ENCODE data around the gene CIAO2B. TPM values are rescaled to one million over a fixed set of nuclear protein-coding genes. Genes with fewer than 3 reads are reported as not detected.

Gene CIAO2B
- total RNA-seq, 1 experiment from 2014 or later: 134 TPM

DNA sequence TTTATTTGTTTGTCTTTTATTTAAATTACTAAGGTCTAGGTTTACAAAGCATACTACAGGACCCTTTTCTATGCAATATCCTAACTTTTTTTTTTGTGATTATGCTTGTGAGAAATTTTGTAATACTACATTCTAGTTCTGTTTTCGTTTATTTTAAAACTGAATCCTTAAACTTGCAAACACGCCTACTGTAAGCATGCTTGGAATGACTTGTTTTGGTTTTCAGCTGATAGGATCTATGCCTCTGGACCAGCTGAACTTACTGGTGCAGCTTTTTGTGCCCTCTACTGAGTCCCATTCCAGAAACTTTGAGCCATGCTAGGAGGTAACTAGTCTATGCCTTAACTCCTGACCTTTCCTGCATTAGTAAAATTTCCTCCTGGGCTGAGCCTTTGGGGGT is 47.9 kb downstream of the CIAO2B start:
- no peak for DNase-seq (ENCODE audit: low read depth, low spot score)
- in situ Hi-C loops (cut with HindIII; ENCODE audit: low pct_unique_long_range_greater_than_20kb, low sequenced_read_pairs): no loop called here

DNA sequence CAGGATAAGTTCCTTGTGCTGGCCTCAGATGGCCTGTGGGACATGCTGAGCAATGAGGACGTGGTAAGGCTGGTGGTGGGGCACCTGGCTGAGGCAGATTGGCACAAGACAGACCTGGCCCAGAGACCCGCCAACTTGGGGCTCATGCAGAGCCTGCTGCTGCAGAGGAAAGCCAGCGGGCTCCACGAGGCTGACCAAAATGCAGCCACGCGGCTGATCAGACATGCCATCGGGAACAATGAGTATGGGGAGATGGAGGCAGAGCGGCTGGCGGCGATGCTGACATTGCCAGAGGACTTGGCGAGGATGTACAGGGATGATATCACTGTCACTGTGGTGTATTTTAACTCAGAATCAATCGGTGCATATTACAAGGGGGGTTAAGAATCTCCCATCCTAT is 48.7 kb downstream of the CIAO2B start:
- DNase-seq (ENCODE audit: low read depth, low spot score): no peak
- in situ Hi-C loops (cut with HindIII; ENCODE audit: low pct_unique_long_range_greater_than_20kb, low sequenced_read_pairs): no loop called here

DNA sequence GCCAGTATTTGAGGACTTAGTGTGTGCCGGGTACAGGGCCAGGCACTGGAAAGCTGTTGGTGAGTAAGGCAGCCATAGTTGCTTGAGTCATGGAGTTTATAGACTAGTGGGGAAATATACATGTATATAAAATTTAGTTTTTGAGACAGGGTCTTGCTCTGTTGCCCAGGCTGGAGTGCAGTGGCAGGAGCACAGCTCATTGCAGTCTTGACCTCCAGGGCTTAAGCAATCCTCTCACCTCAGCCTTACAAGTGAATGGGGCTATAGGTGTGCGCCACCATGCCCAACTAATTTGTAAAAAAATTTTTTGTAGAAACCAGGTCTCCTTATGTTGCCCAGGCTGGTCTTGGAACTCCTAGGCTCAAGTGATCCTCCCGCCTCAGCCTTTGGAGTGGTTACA is 51.5 kb downstream of the CIAO2B start:
- in situ Hi-C loops (cut with HindIII; ENCODE audit: low pct_unique_long_range_greater_than_20kb, low sequenced_read_pairs): no loop called here
- no peak for DNase-seq (ENCODE audit: low read depth, low spot score)

Other genes starting within 250 kb of the CIAO2B start
- 32.7 and 36.9 TPM in 2 replicates for gene CMTM4, start 237.7 kb downstream of the CIAO2B start, total RNA-seq (2014; rRNA removed; shearing (Covaris generic))
- 118 and 127 TPM in 2 replicates for gene DYNC1LI2, start 182.8 kb downstream of the CIAO2B start, total RNA-seq (2014; rRNA removed; shearing (Covaris generic))
- not detected in 2 replicates for gene TERB1, start 132.8 kb downstream of the CIAO2B start, total RNA-seq (2014; rRNA removed; shearing (Covaris generic))
- 110 and 114 TPM in 2 replicates for gene NAE1, start 103.4 kb downstream of the CIAO2B start, total RNA-seq (2014; rRNA removed; shearing (Covaris generic))
- not detected in 2 replicates for gene CA7, start 90.0 kb downstream of the CIAO2B start, total RNA-seq (2014; rRNA removed; shearing (Covaris generic))
- gene PDP2, start 53.9 kb downstream of the CIAO2B start, total RNA-seq (2014; rRNA removed; shearing (Covaris generic)): 7.8 and 11.0 TPM in 2 replicates
- not detected in 2 replicates for gene CDH16, start 15.5 kb downstream of the CIAO2B start, total RNA-seq (2014; rRNA removed; shearing (Covaris generic))
- gene RRAD, start 8.9 kb downstream of the CIAO2B start, total RNA-seq (2014; rRNA removed; shearing (Covaris generic)): not detected in 2 replicates
- 14.8 and 19.4 TPM in 2 replicates for gene CES2, start 1.1 kb upstream of the CIAO2B start, total RNA-seq (2014; rRNA removed; shearing (Covaris generic))
- 0.29 and 1.5 TPM in 2 replicates for gene CES3, start 26.9 kb upstream of the CIAO2B start, total RNA-seq (2014; rRNA removed; shearing (Covaris generic))
- gene CES4A, start 54.2 kb upstream of the CIAO2B start, total RNA-seq (2014; rRNA removed; shearing (Covaris generic)): not detected in 2 replicates
- 51.5 and 58.6 TPM in 2 replicates for gene CBFB, start 94.7 kb upstream of the CIAO2B start, total RNA-seq (2014; rRNA removed; shearing (Covaris generic))
- gene PHAF1, start 175.5 kb upstream of the CIAO2B start, total RNA-seq (2014; rRNA removed; shearing (Covaris generic)): 17.1 and 18.8 TPM in 2 replicates
- gene B3GNT9, start 216.6 kb upstream of the CIAO2B start, total RNA-seq (2014; rRNA removed; shearing (Covaris generic)): 0.92 and 2.0 TPM in 2 replicates
- gene TRADD, start 225.5 kb upstream of the CIAO2B start, total RNA-seq (2014; rRNA removed; shearing (Covaris generic)): 18.3 and 21.1 TPM in 2 replicates
- gene FBXL8, start 225.6 kb upstream of the CIAO2B start, total RNA-seq (2014; rRNA removed; shearing (Covaris generic)): 5.1 and 6.4 TPM in 2 replicates
- 28.7 and 40.9 TPM in 2 replicates for gene HSF4, start 230.3 kb upstream of the CIAO2B start, total RNA-seq (2014; rRNA removed; shearing (Covaris generic))
- gene NOL3, start 236.1 kb upstream of the CIAO2B start, total RNA-seq (2014; rRNA removed; shearing (Covaris generic)): 7.8 and 13.2 TPM in 2 replicates
- gene MATCAP1, start 249.6 kb upstream of the CIAO2B start, total RNA-seq (2014; rRNA removed; shearing (Covaris generic)): 3.9 and 4.4 TPM in 2 replicates